Ishikawa (cell line): ENCODE results near the gene SERPINA12.

Experiments
- CEBPB ChIP-seq: IDR thresholded peaks from 2 replicates; pipeline ENCODE4 v1.6.1; 2012
- CREB1 ChIP-seq: IDR thresholded peaks from 2 replicates; pipeline ENCODE4 v1.6.1; 2012; ENCODE audit warnings: low read depth
- EGR1 ChIP-seq: IDR thresholded peaks from 2 replicates; pipeline ENCODE4 v1.6.1; 2012
- EP300 ChIP-seq: IDR thresholded peaks from 2 replicates; pipeline ENCODE4 v1.6.1; 2012; ENCODE audit warnings: borderline replicate concordance
- FOXM1 ChIP-seq: IDR thresholded peaks from 2 replicates; pipeline ENCODE4 v1.6.1; 2012; ENCODE audit warnings: low read depth, borderline replicate concordance
- MAX ChIP-seq: IDR thresholded peaks from 2 replicates; pipeline ENCODE4 v1.6.1; 2012
- NFIC ChIP-seq: IDR thresholded peaks from 2 replicates; pipeline ENCODE4 v1.6.1; 2012
- RAD21 ChIP-seq: IDR thresholded peaks from 2 replicates; pipeline ENCODE4 v1.6.1; 2012; ENCODE audit warnings: low read depth
- REST ChIP-seq: IDR thresholded peaks from 2 replicates; pipeline ENCODE4 v1.6.1; 2012; ENCODE audit warnings: low read depth, mild to moderate bottlenecking
- TAF1 ChIP-seq: IDR thresholded peaks from 2 replicates; pipeline ENCODE4 v1.6.1; 2012; ENCODE audit warnings: low read depth, mild to moderate bottlenecking
- TCF12 ChIP-seq: IDR thresholded peaks from 2 replicates; pipeline ENCODE4 v1.6.1; 2012; ENCODE audit warnings: low read depth
- TEAD4 ChIP-seq: IDR thresholded peaks from 2 replicates; pipeline ENCODE4 v1.6.1; 2012
- USF1 ChIP-seq: IDR thresholded peaks from 2 replicates; pipeline ENCODE4 v1.6.1; 2012
- YY1 ChIP-seq: IDR thresholded peaks from 2 replicates; pipeline ENCODE4 v1.6.1; 2012; ENCODE audit warnings: low read depth
- ZBTB7A ChIP-seq: IDR thresholded peaks from 2 replicates; pipeline ENCODE4 v1.6.1; 2012; ENCODE audit warnings: low read depth

The SERPINA12 gene

GRCh38 chr14:94483071-94483451 lies 26.2 kb downstream of the SERPINA12 start:
- TF ChIP-seq EP300: no peak
- TF ChIP-seq NFIC: no peak
- TF ChIP-seq CEBPB: no peak
- no peak for TF ChIP-seq YY1
- TF ChIP-seq MAX: no peak
- no peak for TF ChIP-seq USF1
- TF ChIP-seq ZBTB7A: no peak
- no peak for TF ChIP-seq TEAD4
- no peak for TF ChIP-seq CREB1
- no peak for TF ChIP-seq FOXM1
- no peak for TF ChIP-seq TCF12
- TF ChIP-seq EGR1: no peak
- no peak for TF ChIP-seq REST
- no peak for TF ChIP-seq TAF1
- TF ChIP-seq RAD21: no peak

- TF ChIP-seq TCF12 (no peak), TEAD4 (no peak), YY1 (no peak), REST (no peak), USF1 (no peak), FOXM1 (no peak), NFIC (no peak), CREB1 (no peak), ZBTB7A (no peak), MAX (no peak), EGR1 (no peak), EP300 (no peak), CEBPB (no peak), TAF1 (no peak), RAD21 (no peak)
These were observed 27.7 kb downstream of the SERPINA12 start for GRCh38 chr14:94481468-94482131.

GRCh38 chr14:94480809-94481208 lies 28.5 kb downstream of the SERPINA12 start:
- TF ChIP-seq TCF12 (no peak), TEAD4 (no peak), RAD21 (no peak), FOXM1 (no peak), REST (no peak), ZBTB7A (no peak), YY1 (no peak), MAX (no peak), EP300 (no peak), USF1 (no peak), EGR1 (no peak), TAF1 (no peak), CREB1 (no peak), CEBPB (no peak), NFIC (no peak)

GRCh38 chr14:94478420-94478819 lies 30.8 kb downstream of the SERPINA12 start:
- no peak for TF ChIP-seq USF1
- no peak for TF ChIP-seq MAX
- TF ChIP-seq EGR1: no peak
- no peak for TF ChIP-seq CEBPB
- no peak for TF ChIP-seq RAD21
- no peak for TF ChIP-seq TCF12
- TF ChIP-seq FOXM1: no peak
- no peak for TF ChIP-seq ZBTB7A
- TF ChIP-seq YY1: no peak
- no peak for TF ChIP-seq TEAD4
